22Rv1 (cell line): ENCODE measurements around the gene SH2D3C.

Source experiments
- ZFX ChIP-seq: fragments of 450-650 bp; IDR thresholded peaks from 2 replicates; pipeline ENCODE4 v1.6.1; 2017; ENCODE audit warnings: antibody characterized with exemption, borderline replicate concordance
- TF ChIP-seq, protein P1 (sequence below): fragments of 450-650 bp; IDR thresholded peaks from 2 replicates; pipeline ENCODE4 v1.5.1; 2017; ENCODE audit warnings: mild to moderate bottlenecking

DNA sequence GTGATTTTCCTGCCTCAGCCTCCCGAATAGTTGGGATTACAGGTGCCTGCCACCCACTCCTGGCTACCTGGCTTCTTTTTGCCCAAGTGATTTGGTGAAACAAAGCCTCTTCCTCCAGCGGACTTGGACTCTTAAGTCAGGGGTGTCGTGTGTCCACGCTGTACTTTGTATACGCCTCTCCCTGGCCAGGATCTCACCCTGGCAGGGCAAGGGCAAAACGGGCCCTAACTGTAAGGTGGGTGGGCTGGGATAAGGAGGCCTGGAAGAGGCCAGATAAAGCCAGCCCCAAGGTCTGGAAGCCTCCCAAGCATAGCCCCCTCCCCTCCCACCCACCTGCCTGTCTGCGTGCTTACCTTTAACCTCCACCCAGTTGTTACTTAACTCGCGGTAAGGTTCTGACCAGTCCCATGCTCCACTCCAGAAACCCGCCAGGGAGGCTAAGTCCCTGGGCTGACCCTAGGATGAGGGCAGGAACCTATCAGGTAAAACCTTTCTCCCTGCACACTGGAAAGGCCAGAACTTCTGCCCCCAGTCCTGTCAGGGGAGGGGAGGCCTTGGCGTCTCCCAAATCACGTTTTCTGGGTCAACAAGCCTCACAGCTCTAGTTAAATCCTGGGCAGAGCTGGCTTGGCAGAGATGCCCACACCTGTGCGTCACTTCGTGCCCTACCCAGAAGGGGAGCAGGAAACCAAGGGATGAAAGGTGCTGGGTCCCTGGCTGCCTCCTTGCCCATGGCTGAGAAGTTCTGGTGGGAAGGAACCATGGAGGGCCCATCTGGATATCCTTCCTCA lies 15.7 kb upstream of the SH2D3C start:
- TF ChIP-seq, protein P1, sequence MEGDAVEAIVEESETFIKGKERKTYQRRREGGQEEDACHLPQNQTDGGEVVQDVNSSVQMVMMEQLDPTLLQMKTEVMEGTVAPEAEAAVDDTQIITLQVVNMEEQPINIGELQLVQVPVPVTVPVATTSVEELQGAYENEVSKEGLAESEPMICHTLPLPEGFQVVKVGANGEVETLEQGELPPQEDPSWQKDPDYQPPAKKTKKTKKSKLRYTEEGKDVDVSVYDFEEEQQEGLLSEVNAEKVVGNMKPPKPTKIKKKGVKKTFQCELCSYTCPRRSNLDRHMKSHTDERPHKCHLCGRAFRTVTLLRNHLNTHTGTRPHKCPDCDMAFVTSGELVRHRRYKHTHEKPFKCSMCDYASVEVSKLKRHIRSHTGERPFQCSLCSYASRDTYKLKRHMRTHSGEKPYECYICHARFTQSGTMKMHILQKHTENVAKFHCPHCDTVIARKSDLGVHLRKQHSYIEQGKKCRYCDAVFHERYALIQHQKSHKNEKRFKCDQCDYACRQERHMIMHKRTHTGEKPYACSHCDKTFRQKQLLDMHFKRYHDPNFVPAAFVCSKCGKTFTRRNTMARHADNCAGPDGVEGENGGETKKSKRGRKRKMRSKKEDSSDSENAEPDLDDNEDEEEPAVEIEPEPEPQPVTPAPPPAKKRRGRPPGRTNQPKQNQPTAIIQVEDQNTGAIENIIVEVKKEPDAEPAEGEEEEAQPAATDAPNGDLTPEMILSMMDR, result no peak
- no peak for TF ChIP-seq ZFX
